NCI-H2196 treated with DMSO at 0.1 percent for 48 hours (cell line): ENCODE measurements around the gene COL4A2.

Source experiments
- DNase-seq: peaks from one replicate; lab custom pipeline; 2025; ENCODE audit not compliant: unreplicated experiment; lab: John Stamatoyannopoulos, UW

The COL4A2 gene

GRCh38 chr13:110398564-110399507, 91.8 kb downstream of the COL4A2 start:
- DNase-seq, result no peak

GRCh38 chr13:110399801-110400200, 92.7 kb downstream of the COL4A2 start:
- no peak for DNase-seq

- no peak for DNase-seq
Measured at GRCh38 chr13:110400786-110401533, 93.9 kb downstream of the COL4A2 start.

- no peak for DNase-seq
Measured at GRCh38 chr13:110402299-110403069, 95.4 kb downstream of the COL4A2 start.

GRCh38 chr13:110403315-110403714, 96.2 kb downstream of the COL4A2 start:
- no peak for DNase-seq

- DNase-seq, result no peak
Measured at GRCh38 chr13:110403721-110404120, 96.6 kb downstream of the COL4A2 start.

- no peak for DNase-seq
Measured at GRCh38 chr13:110404321-110404720, 97.2 kb downstream of the COL4A2 start.

GRCh38 chr13:110405597-110406450, 98.7 kb downstream of the COL4A2 start:
- DNase-seq, result no peak

GRCh38 chr13:110407021-110407420, 99.9 kb downstream of the COL4A2 start:
- no peak for DNase-seq

- DNase-seq, result no peak
Measured at GRCh38 chr13:110407531-110407930, 100.4 kb downstream of the COL4A2 start.

- DNase-seq, result no peak
Measured at GRCh38 chr13:110408286-110408685, 101.2 kb downstream of the COL4A2 start.

- DNase-seq, result no peak
Measured at GRCh38 chr13:110409581-110409992, 102.5 kb downstream of the COL4A2 start.

- no peak for DNase-seq
Measured at GRCh38 chr13:110410000-110410399, 102.9 kb downstream of the COL4A2 start.

GRCh38 chr13:110410936-110411687, 104.0 kb downstream of the COL4A2 start:
- DNase-seq, result no peak

GRCh38 chr13:110411688-110412059, 104.6 kb downstream of the COL4A2 start:
- no peak for DNase-seq

GRCh38 chr13:110412132-110412914, 105.2 kb downstream of the COL4A2 start:
- DNase-seq, result peak; percentile 44

- DNase-seq, result no peak
Measured at GRCh38 chr13:110413016-110413675, 106.1 kb downstream of the COL4A2 start.

GRCh38 chr13:110413676-110414040, 106.6 kb downstream of the COL4A2 start:
- no peak for DNase-seq
